ENCODE data around the gene SIRPA.

Gene SIRPA

DNA sequence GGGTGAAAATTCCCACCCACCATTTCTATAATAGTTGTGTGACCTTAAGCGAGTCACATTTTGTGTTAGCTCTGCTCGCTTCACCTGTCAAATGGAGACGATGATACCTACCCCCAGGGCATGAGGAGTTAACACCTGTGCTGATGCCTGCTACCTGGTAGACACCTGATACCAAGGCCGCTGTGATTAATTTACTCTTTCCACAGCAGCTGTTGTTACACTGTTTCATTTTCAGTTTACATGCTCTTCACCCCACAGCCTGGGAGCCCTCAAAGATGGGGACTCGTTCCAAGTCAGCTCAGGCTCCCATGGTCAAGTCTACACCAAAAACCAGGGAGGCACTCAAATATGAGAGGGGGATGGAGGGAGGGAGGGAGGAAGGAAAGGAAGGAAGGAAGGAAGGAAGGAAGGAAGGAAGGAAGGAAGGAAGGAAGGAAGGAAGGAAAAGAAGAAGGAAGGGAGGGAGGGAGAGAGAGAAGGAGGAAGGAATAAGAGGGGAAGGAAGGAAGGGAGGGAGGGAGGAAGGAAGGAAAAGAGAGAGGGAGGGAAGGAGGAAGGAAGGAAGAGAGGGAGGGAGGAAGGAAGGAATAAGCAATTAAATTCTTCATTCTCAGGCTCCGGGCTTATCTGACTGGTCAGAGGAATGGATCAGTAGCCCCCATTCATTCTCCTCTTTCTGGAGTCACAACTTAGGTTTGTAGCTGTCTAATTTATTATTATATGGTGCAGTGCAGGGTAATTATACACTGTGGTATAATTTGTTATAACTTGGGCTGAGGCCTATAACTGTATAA, 57.7 kb downstream of the SIRPA start:
- DNase-seq, result no peak

DNA sequence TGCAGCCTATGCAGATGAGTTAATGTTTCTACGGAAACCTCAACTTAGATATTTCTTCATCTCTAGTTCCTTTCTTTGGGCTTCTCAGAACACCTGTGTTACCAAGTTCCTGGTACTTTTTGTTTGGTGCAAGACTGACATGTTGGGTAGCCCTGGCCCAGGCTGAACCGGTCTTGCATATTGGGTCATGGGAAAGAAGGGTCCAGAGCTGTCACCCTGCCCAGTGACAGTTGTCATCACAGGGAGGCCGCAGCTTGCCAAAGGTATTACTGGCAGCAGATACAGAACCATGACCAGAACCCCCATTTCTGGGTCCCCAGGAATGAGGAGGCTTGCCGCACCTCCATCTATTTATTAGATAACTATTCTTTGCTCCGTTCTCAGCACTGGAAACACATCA, 58.4 kb downstream of the SIRPA start:
- DNase-seq, result no peak

DNA sequence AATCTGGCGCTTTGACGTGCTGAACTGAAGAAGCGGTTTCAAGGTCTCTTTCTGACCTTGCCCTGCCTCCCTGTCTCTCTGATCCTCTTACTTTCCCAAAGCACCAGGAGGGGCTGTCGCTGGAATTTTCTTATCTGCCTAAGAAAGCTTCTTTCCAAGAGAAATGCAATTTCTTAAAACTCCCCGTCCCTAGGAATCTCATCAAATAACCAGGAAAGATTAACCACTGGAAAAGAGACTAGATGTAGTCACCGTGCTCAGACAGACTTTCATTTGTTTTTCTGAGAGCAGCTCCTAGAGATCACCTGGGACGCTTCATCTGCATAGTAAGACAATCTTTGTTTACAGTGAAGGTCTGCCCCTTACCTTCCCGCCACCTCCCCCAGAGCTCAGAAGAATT, 60.0 kb downstream of the SIRPA start:
- no peak for DNase-seq

DNA sequence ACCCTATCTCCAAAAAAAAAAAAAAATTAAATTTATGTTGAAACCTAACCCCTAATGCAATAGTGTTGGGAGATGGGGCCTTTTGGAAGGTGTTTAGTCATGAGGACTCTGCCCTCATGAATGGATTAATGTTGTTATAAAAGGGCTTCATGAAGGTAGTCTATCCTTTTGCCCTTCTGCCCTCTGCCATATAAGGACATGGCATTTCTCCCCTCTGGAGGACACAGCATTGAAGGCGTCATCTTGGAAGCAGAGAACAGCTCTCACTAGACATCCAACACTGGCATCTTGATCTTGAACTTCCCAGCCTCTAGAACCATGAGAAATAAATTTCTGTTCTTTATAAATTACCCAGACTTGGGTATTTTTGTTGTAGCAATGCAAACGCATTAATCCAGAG, 63.2 kb downstream of the SIRPA start:
- DNase-seq, result no peak

DNA sequence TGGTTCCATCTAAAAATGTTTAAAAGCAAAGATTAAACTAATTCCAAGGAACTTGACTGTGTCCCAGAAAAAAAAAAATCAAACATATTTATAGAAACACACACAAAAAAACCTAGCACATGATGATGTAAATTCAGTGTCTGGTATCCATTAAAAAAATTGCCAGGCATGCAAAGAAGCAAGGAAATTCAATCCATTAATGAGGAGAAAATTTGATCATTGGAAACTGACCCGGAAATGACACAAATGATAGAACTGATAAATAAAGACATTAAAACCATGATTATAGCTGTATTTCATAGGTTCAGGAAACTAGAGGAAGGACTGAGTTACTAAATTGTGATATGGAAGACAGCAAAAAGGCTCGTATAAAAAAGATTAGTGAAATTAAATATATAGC, 63.9 kb downstream of the SIRPA start:
- DNase-seq, result no peak

DNA sequence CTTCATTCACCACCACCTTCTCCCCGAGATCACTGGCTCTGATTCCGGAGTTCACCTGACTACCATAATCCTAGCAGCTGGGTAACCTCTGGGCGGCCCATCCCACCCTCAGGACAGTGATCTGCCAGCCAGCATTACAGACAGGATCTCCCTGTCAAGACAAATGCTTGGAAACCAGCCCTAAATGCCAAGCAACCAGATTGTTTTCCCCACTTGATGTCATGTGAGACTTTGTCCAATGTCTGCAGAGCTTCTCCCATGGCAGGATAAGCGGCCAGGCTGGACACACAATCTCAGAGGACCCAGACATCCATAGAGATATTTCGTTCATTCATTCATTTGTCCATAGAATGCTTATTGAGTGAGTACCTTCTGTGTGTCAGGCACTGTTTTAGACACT, 66.2 kb downstream of the SIRPA start:
- DNase-seq, result no peak

DNA sequence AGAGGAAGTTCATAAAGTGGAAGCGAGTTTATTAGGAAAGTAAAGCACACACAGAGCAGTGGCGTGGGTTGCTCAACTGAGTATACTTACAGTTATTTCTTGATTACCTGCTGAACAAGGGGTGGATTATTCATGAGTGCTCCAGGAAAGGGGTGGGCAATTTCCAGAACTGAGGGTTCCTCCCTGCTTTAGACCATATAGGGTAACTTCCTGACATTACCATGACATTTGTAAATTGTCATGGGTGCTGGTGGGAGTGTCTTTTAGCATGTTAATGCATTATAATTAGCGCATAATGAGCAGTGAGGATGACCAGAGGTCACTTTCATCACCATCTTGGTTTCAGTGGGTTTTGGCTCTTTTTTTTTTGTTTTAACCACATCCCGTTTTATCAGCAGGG, 68.9 kb downstream of the SIRPA start:
- DNase-seq, result no peak

DNA sequence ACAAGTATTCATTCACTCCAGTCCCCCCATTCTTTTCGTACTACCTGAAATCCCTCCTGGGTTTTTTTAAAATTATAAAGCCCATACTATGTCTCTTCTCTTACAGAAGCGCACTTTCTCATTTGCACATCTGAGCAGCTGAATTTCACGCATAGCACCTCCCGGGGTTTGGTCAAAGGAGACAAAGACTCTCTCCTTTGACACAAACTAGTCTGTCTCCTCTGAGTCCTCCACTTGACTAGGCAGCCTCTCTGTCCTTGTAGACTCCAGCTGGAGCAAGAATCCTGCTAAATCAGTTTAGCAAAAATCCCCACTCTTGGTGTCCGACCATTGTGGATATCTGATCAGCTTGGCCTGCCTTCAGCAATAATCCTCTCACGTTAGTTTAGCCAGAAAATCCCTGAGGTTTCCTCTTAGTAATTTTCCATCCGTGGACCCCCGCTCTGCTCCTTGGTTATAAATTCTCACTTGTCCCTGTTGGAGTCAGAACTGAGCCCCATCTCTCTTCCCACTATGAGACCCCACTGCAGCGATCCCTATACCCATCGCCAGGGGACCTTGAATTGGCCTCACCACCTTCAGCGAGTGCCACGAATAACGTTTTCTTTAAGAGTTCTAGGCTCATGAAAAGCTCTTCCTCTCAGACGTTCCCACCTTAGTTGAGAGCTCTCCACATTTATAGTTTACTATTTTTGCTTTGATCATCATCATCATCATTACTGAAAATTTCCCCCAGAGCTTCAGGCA, 69.6 kb downstream of the SIRPA start:
- no peak for DNase-seq

DNA sequence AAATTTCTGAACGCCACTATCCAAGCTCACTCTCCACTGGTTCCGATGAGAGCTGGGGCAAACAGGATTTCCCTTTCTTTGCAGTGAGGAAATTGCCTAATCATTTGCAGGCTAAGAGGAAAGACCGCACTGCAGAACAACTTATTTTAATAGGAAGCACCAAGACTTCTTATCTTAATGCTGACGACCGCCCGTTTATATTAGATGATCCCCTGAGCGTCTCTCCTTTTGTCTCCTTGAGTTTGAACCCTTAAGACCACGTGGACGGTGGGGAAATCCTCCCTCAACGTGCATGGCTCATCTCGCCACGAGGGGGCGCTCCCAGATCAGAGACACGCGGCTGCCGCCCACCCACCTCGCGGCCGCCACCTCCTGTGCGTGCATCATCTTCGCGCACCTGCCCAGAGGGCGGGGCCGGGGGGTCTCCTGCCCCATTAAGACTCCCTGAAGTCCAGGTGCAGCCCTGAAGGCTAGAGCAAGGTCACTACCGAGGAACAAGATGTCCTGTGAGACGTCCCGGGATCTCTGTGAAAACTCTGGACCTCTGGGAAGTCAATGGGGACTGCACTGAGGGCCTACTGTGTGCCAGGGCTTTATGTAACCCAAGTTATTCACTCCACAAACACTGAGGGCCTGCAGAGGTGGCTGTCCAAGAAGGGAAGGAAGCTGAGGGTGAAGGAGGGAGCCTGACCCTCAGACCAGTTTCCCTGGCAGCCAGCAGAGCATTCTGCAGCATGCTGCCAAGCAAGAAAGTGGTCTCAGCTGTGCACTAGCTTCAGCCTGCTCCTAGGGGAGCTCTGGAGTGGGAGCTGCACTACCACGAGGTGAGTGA, 70.5 kb downstream of the SIRPA start:
- peak; percentile 2 for DNase-seq

DNA sequence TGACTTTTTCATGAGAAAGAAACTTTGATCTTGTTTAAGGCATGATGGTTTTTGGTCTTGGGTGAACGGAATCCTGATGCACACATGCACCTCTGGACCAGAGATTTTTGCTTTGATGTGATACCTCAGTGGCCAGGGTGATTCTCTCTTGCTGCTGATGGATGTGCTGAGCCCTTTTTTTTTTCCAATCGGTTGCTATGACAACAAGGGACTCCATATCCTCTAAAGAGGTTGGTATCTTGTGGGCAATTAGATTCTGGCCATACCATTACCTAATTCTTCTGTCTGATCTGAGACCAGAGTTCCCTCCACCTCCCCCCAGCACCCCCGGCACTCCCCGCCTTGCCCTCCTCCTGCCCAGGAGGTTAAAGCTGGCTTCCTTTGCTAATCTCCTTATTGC, 73.8 kb downstream of the SIRPA start:
- no peak for DNase-seq

DNA sequence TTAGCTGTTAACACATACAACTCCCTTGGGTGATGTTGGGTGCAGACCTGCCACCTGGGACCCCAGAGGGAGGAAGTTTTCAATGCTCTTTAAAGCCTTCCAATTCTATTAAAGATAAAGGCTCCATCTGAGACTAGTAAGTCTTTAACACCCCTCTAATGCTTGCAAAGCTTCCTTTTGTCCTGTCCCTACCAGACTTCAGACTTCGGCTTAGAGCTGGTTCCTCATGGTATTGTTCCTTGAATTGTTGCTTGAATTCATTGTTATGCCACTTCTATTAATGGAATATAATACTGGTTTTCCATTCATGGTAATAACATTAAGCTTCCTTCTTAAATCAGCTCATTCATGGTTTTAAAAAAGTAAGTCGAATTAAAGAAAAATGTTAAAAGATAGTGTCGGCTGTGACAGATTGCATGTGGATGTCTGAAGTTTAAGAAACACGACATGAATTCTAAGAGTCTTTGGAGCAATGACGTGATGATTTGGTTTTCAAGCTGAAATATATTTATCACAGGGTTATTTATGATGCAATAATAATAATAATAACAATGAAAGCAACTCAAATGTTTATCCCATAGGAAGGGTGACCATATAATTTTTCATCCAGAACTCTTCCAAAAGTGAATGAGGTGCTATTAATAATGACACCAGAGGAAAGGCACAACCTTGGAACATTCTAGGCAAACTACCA, 76.8 kb downstream of the SIRPA start:
- DNase-seq, result no peak

DNA sequence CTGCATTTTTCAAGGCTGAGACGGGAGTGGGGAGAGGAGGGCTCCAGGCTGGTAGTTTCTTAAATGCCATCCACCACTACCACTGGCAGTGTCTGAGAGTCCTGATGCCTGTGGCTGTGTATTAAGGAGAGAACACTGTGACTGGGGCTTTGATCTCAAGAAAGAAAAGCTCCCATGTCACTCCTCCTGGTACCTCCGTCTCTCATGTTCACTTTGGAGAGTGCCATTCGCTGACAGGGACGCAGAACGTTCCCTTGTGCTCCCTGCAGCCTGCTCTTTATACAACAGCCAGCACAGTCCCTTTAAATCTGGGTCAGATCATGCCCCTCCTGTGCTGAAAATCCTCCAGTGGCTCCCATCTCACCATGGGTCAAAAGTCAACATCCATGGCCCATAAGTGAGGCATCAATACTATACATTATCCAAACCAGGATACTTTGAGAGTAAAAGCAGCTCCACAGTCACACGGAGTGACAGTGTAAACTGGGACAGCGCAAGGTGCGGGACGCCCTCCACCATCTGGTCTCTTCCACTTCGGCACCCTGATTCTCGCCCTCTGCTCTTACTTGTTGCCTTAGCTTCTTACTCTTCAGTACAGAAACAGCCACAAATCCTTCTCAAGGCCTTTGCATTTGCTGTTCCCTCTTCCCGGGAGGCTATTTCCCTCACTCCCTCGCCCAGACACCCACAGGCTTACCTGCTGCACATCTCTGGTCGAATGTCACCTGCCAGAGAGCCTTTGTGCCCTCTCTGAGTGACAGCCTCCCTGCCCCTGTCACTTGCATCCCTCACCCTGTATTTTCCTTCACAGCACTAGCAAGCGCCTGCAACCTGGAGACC, 78.6 kb downstream of the SIRPA start:
- no peak for DNase-seq

DNA sequence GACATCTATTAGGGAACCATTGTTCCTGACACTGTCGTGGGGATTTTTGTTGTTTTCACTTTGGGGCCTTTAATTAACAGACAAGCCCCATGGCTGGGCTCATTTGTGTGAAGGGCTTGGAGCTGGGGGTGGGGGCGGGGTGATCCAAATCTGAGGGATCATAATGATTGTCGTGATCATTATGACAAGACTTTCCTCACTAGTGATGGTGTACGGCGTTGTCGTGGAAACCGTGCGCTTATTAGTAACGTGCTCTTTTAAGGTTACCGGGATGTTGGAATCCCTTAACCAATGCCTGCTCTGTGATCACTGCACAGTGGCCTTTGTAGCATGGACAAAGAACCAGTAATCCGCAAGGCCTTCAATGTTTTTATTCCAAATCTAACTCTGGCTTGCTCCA, 80.1 kb downstream of the SIRPA start:
- no peak for DNase-seq

DNA sequence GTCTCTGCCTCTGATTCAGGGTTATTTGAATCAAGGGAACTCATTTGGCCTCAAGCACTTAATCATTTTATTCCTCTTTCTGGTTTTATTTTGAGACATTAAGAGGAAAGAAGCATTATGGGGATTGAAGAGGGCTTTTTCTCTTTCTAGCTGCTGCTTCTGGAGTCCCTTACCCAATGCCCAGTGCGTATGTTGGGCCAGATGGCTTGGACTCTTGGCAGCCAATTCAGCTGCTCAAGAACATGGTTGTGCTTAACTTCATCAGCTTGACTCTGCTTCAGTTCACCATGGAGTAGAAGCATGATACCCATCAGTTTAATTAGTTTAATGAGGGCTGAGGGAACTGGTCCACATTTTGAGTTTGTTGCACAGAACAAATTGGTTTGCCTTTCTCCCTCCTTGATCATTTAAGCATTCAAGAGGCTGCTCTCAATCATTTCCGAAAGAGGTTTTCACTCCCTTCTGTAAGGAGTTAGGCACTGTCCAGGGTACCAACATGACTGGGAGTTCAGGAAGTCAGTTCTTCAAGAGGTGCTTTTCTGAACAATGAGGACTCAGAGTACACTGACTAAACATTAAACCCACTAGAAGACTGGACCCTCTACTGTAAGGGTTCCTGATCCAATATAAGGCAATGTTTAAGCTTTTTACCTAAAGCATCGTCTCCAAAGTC, 84.0 kb downstream of the SIRPA start:
- no peak for DNase-seq

DNA sequence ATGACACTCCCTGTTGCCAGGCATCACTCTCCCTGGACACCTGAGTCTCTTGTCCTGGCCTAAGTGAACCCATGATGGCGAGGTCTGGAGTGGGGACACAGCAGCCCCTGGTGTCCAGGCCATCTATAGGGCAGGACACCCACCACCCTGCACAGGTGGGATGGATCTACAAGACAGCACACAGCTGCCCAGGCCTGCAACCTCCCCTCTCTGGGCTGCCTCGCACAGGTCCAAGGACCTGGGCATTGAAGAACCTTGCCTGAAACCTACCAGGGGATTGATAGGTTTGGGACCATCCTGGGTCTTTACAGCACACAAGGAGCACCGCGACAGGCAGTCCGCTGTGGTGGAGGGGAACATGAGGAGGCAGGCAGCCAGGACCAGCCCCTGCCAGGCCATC, 87.5 kb downstream of the SIRPA start:
- DNase-seq, result no peak

DNA sequence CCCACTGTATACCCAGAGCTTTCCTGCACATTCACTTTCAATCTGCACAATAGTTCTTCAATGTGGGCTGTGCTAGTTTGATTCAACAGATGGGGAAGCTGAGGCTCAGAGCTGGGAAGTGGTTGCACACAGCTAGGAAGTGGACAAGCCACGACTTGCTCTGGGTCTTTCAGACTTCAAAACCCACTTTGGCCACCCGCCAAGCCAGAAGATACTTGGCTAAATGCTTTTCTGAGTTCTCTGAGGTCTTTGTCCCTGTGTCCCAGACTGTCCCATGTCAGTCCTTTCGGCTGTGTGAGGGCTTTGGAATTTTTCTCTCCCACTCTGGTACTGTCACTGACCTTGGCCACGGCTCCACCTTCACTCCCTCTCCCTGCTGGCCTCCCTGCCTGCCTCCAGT, 88.1 kb downstream of the SIRPA start:
- no peak for DNase-seq

DNA sequence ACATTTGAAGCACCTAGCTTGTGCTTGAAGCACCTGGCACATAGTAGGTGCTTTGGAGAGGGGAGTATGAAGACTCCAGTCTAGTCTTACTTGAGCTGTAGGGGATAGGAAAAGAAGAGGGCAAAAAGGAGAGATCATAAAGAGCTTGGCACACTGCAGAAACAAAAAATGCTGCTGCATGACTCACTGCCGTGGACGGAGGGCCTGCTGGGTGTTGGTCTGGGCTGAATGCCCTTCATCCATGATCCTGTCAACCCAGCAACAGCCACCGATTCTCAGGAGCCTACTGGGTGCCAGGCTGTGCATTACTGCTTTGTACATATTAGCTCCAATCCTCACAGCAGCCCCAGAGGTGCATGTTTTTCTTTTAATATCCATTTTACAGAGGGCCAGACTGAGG, 92.6 kb downstream of the SIRPA start:
- DNase-seq, result no peak
